ENCODE results near the gene FUT7.

The FUT7 gene

GRCh38 chr9:136996361-136997292 lies 35.3 kb downstream of the FUT7 start, which contains the start of gene CLIC3:
TSS of gene CLIC3 (minus strand) at chr9:136996568. CDS start at chr9:136996543, 25 bp downstream.
- H3K4ac ChIP-seq (ENCODE audit: low read depth, low read length): no peak within 1 kb of the TSS

GRCh38 chr9:136995772-136996311 lies 36.0 kb downstream of the FUT7 start:
- Histone ChIP-seq H2BK120ac (ENCODE audit: low read depth, low read length) (no peak overlapping the region), H2BK5ac (ENCODE audit: low read length) (no peak overlapping the region), H2BK15ac (replicated peaks; ENCODE audit: low read depth) (no peak overlapping the region), H3K79me2 (ENCODE audit: control insufficient read depth, insufficient read depth, low read length) (no peaks in the 10 kb centered on the region), H3K4me1 (ENCODE audit: control insufficient read depth, low read depth, low read length) (peaks cover 3% of the 10 kb centered on the region), H3K4me2 (ENCODE audit: low read length) (no peak overlapping the region), H2AK5ac (ENCODE audit: low read length) (no peak overlapping the region), H4K8ac (ENCODE audit: low read depth, low read length) (no peak overlapping the region), H3K27me3 (ENCODE audit: insufficient read depth, low read length, poor library complexity) (no peaks in the 10 kb centered on the region), H3K79me1 (ENCODE audit: low read length) (peaks cover 4% of the 10 kb centered on the region), H3K9ac (ENCODE audit: low read length) (peak overlapping the region; percentile 56), H4K5ac (ENCODE audit: low read length) (no peak overlapping the region), H3K36me3 (ENCODE audit: control insufficient read depth, insufficient read depth, low read length) (no peaks in the 10 kb centered on the region), H3K27ac (ENCODE audit: low read depth, low read length) (no peak overlapping the region), H3K56ac (ENCODE audit: low read length) (no peak overlapping the region), H3K4me3 (ENCODE audit: low read length) (no peak overlapping the region), H3K4ac (ENCODE audit: low read depth, low read length) (no peak overlapping the region), H3K23ac (ENCODE audit: low read length) (no peak overlapping the region), H3K18ac (ENCODE audit: low read length) (no peak overlapping the region)
- no peak for DNase-seq
- no CpG with 5 or more reads among the region's 12 CpGs for WGBS (ENCODE audit: extremely low coverage, insufficient coverage, low lambda C conversion rate)

More at GRCh38 chr9:136996361-136997292, 35.3 kb downstream of the FUT7 start, which contains the start of gene CLIC3:
- Histone ChIP-seq H2BK15ac (replicated peaks; ENCODE audit: low read depth) (no peak within 1 kb of the TSS), H3K9ac (ENCODE audit: low read length) (peak within 1 kb of the TSS; percentile 56), H4K8ac (ENCODE audit: low read depth, low read length) (no peak within 1 kb of the TSS), H3K4me1 (ENCODE audit: control insufficient read depth, low read depth, low read length) (peaks cover 3% of the 10 kb centered on the region), H2BK5ac (ENCODE audit: low read length) (no peak within 1 kb of the TSS), H4K5ac (ENCODE audit: low read length) (no peak within 1 kb of the TSS), H3K18ac (ENCODE audit: low read length) (no peak within 1 kb of the TSS), H3K36me3 (ENCODE audit: control insufficient read depth, insufficient read depth, low read length) (no peaks in the 10 kb centered on the region), H3K56ac (ENCODE audit: low read length) (peak within 1 kb of the TSS; percentile 67), H3K4me3 (ENCODE audit: low read length) (no peak within 1 kb of the TSS), H3K79me2 (ENCODE audit: control insufficient read depth, insufficient read depth, low read length) (no peaks in the 10 kb centered on the region), H3K23ac (ENCODE audit: low read length) (no peak within 1 kb of the TSS), H3K4me2 (ENCODE audit: low read length) (peak within 1 kb of the TSS; percentile 37), H3K79me1 (ENCODE audit: low read length) (peaks cover 4% of the 10 kb centered on the region), H2BK120ac (ENCODE audit: low read depth, low read length) (no peak within 1 kb of the TSS), H3K27me3 (ENCODE audit: insufficient read depth, low read length, poor library complexity) (no peaks in the 10 kb centered on the region), H2AK5ac (ENCODE audit: low read length) (no peak within 1 kb of the TSS), H3K27ac (ENCODE audit: low read depth, low read length) (no peak within 1 kb of the TSS)
- peak; percentile 58 for DNase-seq
- no CpG with 5 or more reads among the region's 35 CpGs for WGBS (ENCODE audit: extremely low coverage, insufficient coverage, low lambda C conversion rate)

- no peak overlapping the region for H2BK5ac ChIP-seq (ENCODE audit: low read length)
- H2AK5ac ChIP-seq (ENCODE audit: low read length): no peak overlapping the region
- H3K9ac ChIP-seq (ENCODE audit: low read length): no peak overlapping the region
- H4K5ac ChIP-seq (ENCODE audit: low read length): no peak overlapping the region
- H3K56ac ChIP-seq (ENCODE audit: low read length): no peak overlapping the region
- peaks cover 4% of the 10 kb centered on the region for H3K79me1 ChIP-seq (ENCODE audit: low read length)
- no peaks in the 10 kb centered on the region for H3K27me3 ChIP-seq (ENCODE audit: insufficient read depth, low read length, poor library complexity)
- H2BK15ac ChIP-seq (replicated peaks; ENCODE audit: low read depth): no peak overlapping the region
- no peak overlapping the region for H3K18ac ChIP-seq (ENCODE audit: low read length)
- H3K4me1 ChIP-seq (ENCODE audit: control insufficient read depth, low read depth, low read length): peaks cover 3% of the 10 kb centered on the region
- DNase-seq: no peak
- no peak overlapping the region for H3K4me2 ChIP-seq (ENCODE audit: low read length)
- no peak overlapping the region for H3K27ac ChIP-seq (ENCODE audit: low read depth, low read length)
- no peak overlapping the region for H3K4me3 ChIP-seq (ENCODE audit: low read length)
- no peaks in the 10 kb centered on the region for H3K36me3 ChIP-seq (ENCODE audit: control insufficient read depth, insufficient read depth, low read length)
- H3K23ac ChIP-seq (ENCODE audit: low read length): no peak overlapping the region
- no peak overlapping the region for H4K8ac ChIP-seq (ENCODE audit: low read depth, low read length)
- H3K4ac ChIP-seq (ENCODE audit: low read depth, low read length): no peak overlapping the region
- WGBS (ENCODE audit: extremely low coverage, insufficient coverage, low lambda C conversion rate): no CpG with 5 or more reads among the region's 30 CpGs
- H3K79me2 ChIP-seq (ENCODE audit: control insufficient read depth, insufficient read depth, low read length): no peaks in the 10 kb centered on the region
- no peak overlapping the region for H2BK120ac ChIP-seq (ENCODE audit: low read depth, low read length)
Observed at GRCh38 chr9:136995362-136995761, 36.5 kb downstream of the FUT7 start.

GRCh38 chr9:136994888-136995230 lies 37.0 kb downstream of the FUT7 start:
- Histone ChIP-seq H4K5ac (ENCODE audit: low read length) (no peak overlapping the region), H3K4me3 (ENCODE audit: low read length) (no peak overlapping the region), H3K36me3 (ENCODE audit: control insufficient read depth, insufficient read depth, low read length) (no peaks in the 10 kb centered on the region), H3K4me1 (ENCODE audit: control insufficient read depth, low read depth, low read length) (peaks cover 3% of the 10 kb centered on the region), H4K8ac (ENCODE audit: low read depth, low read length) (no peak overlapping the region), H3K4me2 (ENCODE audit: low read length) (no peak overlapping the region), H3K79me2 (ENCODE audit: control insufficient read depth, insufficient read depth, low read length) (no peaks in the 10 kb centered on the region), H2BK120ac (ENCODE audit: low read depth, low read length) (no peak overlapping the region), H3K18ac (ENCODE audit: low read length) (no peak overlapping the region), H3K27me3 (ENCODE audit: insufficient read depth, low read length, poor library complexity) (no peaks in the 10 kb centered on the region), H3K9ac (ENCODE audit: low read length) (no peak overlapping the region), H3K79me1 (ENCODE audit: low read length) (peaks cover 4% of the 10 kb centered on the region), H3K23ac (ENCODE audit: low read length) (no peak overlapping the region), H3K27ac (ENCODE audit: low read depth, low read length) (no peak overlapping the region), H3K56ac (ENCODE audit: low read length) (no peak overlapping the region), H2BK5ac (ENCODE audit: low read length) (no peak overlapping the region), H2AK5ac (ENCODE audit: low read length) (no peak overlapping the region), H3K4ac (ENCODE audit: low read depth, low read length) (no peak overlapping the region), H2BK15ac (replicated peaks; ENCODE audit: low read depth) (no peak overlapping the region)
- no CpG with 5 or more reads among the region's 40 CpGs for WGBS (ENCODE audit: extremely low coverage, insufficient coverage, low lambda C conversion rate)
- DNase-seq: no peak

- Histone ChIP-seq H3K4ac (ENCODE audit: low read depth, low read length) (no peak overlapping the region), H3K79me1 (ENCODE audit: low read length) (peaks cover 4% of the 10 kb centered on the region), H2BK15ac (replicated peaks; ENCODE audit: low read depth) (no peak overlapping the region), H3K18ac (ENCODE audit: low read length) (no peak overlapping the region), H3K27me3 (ENCODE audit: insufficient read depth, low read length, poor library complexity) (no peaks in the 10 kb centered on the region), H3K9ac (ENCODE audit: low read length) (no peak overlapping the region), H3K4me1 (ENCODE audit: control insufficient read depth, low read depth, low read length) (peaks cover 3% of the 10 kb centered on the region), H2BK5ac (ENCODE audit: low read length) (no peak overlapping the region), H3K27ac (ENCODE audit: low read depth, low read length) (no peak overlapping the region), H3K56ac (ENCODE audit: low read length) (no peak overlapping the region), H3K23ac (ENCODE audit: low read length) (no peak overlapping the region), H2AK5ac (ENCODE audit: low read length) (no peak overlapping the region), H4K5ac (ENCODE audit: low read length) (no peak overlapping the region), H2BK120ac (ENCODE audit: low read depth, low read length) (no peak overlapping the region), H3K79me2 (ENCODE audit: control insufficient read depth, insufficient read depth, low read length) (no peaks in the 10 kb centered on the region), H3K4me2 (ENCODE audit: low read length) (no peak overlapping the region), H3K36me3 (ENCODE audit: control insufficient read depth, insufficient read depth, low read length) (no peaks in the 10 kb centered on the region), H3K4me3 (ENCODE audit: low read length) (no peak overlapping the region), H4K8ac (ENCODE audit: low read depth, low read length) (no peak overlapping the region)
- no CpG with 5 or more reads among the region's 54 CpGs for WGBS (ENCODE audit: extremely low coverage, insufficient coverage, low lambda C conversion rate)
- no peak for DNase-seq
Observed at GRCh38 chr9:136994180-136994887, 37.6 kb downstream of the FUT7 start.

Data from mesendoderm (in vitro differentiated cells).